SKM-1 (cell line): Measurements from ENCODE around the gene DNAJB12.
"Not testable (repeated sequence)": the region's sequence is repeated elsewhere in the genome, so short reads cannot be mapped to it uniquely, and the experiment has no call there.

ENCODE experiments used
- DNase-seq: peaks from one replicate; lab custom pipeline; 2025; ENCODE audit not compliant: unreplicated experiment; lab: John Stamatoyannopoulos, UW

The DNAJB12 gene

DNA sequence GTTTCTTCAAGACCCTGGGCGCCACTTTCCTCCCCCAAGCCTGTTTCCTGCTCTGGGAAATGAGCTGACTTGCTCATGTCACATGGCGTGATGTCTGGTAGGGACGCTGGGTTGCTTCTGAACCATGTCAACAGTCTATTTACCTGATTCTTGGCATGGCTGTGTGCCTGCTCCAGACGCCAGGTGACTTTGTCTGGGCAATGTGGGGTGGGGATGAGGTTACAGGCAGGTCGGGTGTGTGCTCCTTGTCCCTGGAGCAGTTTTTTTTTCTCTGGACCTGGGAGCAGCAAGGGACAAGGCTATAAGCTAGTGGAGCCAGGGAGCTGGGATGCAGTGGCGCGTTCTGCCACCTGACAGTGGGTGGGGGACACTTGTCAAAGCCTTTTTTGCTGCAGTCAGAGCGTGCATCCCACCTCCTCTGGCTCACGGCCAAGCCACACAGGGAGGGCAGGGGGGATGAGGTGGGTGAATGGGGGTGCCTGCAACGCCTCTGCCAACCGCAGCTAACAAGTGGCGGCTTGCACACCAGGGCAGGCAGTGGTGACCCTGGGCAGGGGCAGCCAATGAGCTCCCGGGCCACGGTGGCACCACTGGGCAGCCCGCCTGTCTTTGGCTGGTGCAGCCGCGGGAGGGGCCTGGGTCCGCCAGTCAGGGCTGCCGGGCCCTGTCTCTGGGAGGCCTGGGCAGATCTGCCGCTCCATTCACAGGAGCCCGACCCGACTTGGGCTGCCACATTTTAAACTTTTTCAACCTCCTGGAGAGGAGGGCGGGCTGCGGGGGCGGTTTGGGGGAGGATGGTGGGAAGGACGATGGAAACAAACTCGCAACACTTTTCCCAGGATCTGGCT lies 22.9 kb downstream of the DNAJB12 start:
- DNase-seq: peak; percentile 34

DNA sequence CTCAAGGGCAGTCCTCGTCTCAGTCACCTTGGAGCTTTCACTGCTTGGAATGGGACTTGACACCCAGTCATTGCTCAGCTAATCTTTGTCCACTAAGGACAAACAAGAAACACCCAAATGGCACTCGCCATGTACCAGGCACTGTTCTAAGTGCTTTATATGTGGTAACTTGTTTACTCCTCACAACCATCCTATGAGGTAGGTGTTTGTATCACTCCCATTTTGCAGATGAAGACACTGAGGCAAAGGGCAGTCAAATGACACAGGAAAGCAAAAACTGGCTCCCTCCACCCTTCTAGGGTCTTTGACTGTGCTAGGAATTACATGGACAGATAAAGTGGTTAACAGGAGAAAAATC lies 24.7 kb downstream of the DNAJB12 start:
- no peak for DNase-seq

DNA sequence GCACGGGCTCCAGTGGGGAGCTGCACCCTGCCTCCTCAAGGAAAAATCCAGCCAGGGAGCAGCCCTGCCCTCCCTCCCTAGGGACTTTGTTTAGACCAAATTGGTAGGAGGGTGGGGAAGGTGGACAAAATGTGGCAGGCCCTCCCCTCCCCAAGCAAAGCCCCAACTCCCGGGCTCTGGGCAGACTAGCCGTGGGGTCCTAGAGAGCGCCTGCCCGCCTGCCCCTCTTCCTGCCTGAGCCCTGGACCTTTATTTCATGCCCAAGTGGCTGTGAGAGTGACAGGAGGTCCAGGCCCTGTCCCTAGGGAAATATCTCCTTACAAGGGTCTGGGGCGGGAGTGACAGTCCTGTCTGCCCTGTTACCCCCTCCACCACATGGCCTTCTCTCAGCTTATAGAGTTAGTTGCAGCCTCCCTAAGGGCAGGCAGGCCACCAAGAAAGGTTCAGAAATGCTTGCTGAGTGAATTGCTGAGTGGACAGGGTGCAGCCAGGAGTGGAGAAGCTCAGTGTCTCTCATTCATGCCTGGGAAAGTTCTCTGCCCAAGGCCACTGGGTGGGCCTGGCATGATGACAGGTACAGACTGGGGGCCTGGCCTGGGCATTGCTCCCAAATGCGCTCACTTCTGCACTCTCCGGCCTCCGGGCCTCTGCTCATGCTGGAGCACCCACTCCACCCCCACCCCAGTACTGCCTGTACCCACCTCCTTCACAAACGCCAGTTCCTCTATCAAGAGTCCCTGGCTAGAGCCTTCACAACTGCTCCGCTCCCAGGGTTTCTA lies 25.2 kb downstream of the DNAJB12 start:
- no peak for DNase-seq

DNA sequence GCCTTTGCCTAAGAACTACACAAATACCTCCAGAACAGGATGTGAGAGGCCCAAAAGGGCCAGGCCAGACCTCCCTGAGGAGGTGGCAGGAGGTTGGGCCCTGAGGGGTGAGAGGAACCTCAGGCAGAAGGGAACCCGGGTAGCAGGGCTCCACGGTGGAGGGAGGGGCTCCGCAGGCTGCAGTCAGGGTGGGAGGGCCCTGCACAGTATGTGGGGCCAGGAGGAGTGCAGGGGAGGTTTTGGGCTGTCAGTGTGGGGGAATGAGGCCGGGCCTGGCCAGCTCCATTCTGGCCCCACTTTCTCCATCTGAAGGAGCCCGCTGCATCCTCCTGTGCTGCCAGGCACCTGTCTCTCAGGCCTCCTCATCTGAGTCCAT lies 25.9 kb downstream of the DNAJB12 start:
- DNase-seq: no peak

DNA sequence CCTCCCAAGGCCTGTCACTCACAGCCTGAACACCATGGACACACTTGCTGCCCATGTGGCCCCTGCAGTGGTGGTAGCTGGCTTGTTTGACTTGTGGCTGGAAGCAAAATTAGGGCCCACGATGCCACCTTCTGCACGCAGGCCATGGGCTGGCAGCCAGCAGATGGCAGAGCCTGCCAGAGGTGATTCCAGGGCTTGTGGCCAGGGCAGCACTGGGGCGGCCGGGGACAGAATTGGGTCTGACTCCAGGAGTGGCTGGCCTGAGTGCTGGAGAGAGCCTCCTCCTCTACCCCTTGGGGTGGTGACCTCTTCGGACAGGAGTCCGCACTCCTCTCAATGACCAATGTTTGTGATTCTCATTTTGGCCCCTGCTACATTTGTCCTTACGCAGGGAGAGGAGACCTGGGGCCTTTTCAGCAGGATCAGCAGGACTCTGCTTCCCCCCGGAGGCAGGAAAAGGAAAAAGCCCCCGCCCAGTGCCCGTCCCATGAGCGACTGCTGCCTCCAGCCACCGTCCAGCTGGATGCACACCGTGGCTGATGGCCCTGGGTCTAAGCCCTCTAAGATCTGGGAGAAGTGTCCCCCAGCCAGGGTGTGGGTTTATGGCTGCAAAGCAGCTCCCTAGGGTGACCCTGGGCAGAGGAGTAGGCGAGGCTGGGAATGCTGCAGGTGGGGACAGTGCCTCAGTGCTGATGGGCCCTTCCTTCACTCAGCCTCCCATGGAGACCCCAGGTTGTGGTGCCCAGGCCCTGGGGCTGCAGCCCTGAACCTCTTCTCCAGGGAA lies 26.5 kb downstream of the DNAJB12 start:
- no peak for DNase-seq

DNA sequence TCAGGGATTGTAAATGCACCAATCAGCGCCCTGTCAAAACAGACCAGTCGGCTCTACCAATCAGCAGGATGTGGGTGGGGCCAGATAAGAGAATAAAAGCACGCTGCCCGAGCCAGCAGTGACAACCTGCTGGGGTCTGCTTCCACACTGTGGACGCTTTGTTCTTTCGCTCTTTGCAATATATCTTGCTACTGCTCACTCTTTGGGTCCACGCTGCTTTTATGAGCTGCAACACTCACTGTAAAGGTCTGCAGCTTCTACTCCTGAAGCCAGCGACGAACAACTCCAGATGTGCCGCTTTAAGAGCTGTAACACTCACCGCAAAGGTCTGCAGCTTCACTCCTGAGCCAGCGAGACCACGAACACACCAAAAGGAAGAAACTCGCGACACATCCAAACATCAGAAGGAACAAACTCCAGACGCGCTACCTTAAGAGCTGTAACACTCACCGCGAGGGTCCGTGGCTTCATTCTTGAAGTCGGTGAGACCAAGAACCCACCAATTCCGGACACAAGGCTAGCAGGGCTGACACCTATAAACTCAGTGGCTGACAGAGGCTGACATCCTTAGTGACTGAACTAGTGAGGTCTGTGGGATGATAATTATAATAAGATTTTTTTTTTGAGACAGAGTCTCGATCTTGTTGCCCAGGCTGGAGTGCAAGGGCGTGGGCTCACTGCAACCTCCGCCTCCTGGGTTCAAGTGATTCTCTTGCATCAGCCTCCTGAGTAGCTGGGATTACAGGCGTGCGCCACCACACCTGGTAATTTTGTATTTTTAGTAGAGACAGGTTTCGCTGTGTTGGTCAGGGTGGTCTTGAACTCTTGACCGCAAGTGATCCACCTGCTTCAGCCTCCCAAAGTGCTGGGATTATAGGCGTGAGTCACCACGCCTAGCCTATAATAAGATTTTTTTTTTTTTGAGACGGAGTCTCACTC lies 27.8 kb downstream of the DNAJB12 start:
- DNase-seq: not testable (repeated sequence)

DNA sequence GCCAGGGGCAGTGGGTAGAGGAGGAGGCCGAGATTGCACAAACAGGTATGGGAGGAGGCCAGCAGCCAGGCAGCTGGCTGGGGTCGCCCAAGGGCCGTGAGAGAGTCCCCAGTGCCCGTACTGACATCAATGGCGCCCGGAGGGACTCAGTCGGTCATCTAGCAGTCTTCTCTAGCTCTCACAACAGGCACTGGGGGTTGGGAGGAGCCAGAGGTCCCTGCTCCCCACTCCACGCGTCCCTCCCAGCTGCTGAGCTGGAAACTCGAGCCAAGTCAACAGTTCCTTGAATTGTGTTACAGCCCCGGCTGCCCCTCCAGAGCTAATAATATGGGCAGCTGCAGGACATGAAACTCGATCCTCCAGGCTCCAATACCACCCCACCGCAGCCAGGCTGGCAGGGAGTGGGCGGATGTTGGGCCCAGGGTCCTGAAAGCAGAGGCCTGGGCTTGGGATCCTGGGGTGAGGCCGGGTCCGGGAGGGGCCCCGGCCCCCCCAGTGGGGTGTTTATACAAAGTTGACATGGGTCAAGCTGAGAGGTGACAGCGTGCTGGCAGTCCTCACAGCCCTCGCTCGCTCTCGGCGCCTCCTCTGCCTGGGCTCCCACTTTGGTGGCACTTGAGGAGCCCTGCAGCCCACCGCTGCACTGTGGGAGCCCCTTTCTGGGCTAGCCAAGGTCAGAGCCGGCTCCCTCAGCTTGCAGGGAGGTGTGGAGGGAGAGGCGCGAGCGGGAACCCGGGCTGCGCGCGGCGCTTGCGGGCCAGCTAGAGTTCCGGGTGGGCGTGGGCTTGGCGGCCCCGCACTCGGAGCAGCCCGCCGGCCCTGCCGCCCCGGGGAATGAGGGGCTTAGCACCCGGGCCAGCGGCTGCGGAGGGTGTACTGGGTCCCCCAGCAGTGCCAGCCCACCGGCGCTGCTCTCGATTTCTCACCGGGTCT lies 29.2 kb downstream of the DNAJB12 start:
- not testable (repeated sequence) for DNase-seq

DNA sequence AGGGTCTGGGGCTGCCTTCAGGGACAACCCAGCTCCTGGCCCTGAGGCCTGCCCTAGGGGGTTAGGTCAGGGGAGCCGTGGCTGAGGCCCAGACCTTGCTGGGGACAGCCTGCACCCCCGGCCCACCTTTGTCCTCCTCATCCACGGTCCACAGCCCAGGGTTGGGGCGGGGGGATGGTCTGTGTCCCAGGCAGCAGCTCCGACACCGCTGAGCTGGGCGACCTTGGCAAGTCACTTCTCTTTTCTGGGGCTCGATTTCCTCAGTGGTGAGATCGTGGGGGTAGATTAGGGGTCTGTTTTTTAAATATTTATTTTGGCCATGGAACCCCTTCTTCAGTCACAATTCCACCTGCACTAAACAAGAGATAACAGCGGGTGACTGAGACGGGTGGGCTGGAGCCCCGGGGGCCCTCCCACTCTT lies 30.9 kb downstream of the DNAJB12 start:
- DNase-seq: peak; percentile 39

DNA sequence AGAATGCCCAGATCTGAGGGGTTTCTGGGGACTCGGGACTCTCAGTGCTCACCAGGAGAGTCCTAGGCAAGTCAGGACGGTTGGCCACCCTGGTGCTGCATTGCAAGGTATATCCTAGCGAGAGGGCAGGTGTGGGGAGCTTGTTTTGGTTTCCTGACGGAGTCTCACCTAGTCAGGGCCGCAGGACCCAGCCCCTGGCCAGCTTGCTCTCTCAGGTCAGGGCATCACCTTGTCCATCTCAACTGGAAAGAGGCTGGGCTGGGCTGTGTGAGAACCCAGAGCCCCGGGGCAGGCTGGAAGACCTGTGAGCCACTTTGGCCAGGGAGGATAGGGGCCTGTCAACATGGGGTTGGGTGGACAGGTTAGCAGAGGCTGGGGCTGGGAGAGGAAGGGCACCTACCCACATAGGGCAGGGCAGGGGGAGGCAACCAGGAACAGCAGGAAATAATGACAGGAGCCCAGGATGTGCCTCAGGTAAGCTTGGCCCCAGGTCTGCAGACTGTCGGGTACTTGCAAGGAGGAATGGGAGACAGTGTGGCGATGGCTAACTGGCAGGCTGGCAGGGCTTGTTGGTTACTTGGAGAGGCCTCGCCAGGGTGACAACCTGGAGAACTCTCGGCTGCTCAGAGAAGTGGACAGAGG lies 31.5 kb downstream of the DNAJB12 start:
- no peak for DNase-seq

DNA sequence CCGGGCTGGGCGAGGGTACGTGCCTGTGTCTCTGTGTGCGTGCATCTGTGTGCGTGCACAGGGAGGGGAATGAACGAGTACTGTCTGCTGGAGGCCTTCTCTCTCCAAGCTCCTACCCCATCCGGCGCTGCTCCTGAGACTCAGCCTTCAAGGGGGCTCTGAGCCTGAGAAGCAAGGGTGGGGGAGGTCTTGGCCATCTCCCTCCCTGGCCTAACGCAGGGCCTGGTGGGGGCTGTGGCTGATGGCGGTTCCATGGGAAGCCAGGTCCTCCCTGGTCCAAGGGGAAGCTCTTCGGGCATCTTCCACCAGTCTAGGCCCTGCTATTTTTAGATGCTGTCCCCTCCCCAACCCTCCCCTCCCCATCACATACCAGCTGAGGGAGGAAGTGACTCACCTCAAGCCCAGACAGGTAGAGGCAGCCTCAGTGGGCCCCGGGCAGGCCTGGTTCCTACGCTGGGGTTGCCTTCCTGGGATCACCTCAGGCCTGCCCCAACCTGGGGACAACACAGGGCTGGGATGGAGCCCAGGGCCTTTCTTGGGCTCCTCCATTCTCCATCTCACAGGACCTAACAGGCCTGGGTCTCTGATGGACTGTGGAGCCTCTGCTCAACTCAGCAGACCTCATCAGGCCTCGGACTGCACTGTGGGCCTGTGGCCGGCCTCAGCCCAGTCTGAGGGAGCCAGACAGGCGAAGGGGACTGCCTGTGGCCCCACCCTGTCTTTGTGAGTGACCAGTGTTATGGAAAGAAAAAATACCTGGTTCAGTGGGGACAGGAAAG lies 32.2 kb downstream of the DNAJB12 start:
- DNase-seq: no peak

DNA sequence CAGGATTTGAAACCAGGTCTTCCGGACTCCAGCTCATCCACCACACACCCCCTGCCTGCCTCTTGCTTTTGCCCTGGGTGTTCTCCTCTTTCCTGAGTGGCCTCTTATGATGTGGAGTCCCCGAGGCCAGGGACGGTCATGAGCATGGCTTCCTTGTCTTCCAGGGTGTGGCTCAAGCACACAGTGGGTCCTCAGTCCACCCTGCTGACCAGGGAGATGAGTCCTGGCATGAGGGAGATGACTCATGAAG lies 32.8 kb downstream of the DNAJB12 start:
- no peak for DNase-seq

DNA sequence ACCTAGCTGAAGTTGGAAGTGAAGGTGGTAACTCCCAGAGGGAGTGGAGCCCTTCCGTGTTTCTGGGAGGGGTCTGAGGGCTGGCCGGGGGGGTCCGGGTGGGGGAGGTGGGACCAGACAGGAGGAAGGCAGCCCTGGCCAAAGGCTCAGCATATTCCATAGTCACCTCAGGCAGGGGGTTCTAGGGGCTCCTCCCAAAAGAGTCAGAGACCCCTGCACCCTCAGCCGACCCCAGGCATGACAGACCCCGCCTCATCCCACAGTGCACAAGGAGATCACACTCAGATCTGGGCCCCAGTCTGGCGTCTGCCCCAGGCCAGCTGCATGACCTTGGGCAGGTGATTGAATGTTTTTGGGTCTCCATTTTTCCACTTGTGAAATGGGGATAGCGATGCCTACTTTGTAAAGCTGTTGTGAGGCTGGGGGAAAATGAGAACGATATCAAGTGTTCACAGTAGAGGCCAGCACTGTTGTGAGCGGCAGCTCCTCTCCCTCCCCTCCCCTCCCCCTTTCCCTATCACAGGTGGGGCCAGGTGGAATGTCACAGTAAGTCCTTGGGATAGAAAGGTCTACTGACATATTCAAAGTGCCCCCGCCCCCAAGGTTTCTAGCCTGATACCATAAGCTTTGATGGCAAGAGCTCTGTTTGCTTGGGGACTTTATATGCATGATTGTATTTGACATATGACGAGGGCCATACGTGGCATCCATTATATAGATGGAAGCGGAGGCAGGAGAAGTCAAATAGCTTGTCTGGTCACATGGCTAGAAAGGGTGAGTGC lies 33.3 kb downstream of the DNAJB12 start:
- DNase-seq: no peak

DNA sequence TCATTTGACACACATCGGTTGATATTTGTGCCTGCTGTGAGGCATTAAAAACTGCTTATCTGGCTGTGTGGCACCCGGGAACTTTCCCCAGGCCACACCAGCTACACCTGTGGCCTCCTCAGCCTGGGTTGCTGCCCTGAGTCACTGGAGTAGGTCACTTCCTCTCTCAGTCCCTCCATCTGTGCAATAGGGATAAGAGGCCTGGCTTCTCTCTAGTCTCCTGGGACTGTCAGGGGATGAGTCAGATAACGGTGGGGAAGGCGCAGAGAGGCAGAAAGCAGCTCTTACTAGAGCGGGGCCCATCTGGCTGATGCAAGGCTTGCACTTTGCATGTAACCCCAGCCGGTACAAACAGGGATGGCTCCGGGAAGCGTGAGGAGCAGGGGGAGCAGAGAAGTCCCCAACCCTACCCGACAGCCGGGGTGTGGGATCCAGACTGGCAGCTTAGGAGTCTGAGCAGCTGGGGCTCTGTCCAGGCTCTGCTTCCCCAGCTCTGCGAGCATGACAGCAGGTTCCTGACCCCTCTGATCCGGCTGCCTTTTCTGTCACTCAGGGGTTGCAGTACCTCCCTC lies 34.0 kb downstream of the DNAJB12 start:
- DNase-seq: peak; percentile 94

DNA sequence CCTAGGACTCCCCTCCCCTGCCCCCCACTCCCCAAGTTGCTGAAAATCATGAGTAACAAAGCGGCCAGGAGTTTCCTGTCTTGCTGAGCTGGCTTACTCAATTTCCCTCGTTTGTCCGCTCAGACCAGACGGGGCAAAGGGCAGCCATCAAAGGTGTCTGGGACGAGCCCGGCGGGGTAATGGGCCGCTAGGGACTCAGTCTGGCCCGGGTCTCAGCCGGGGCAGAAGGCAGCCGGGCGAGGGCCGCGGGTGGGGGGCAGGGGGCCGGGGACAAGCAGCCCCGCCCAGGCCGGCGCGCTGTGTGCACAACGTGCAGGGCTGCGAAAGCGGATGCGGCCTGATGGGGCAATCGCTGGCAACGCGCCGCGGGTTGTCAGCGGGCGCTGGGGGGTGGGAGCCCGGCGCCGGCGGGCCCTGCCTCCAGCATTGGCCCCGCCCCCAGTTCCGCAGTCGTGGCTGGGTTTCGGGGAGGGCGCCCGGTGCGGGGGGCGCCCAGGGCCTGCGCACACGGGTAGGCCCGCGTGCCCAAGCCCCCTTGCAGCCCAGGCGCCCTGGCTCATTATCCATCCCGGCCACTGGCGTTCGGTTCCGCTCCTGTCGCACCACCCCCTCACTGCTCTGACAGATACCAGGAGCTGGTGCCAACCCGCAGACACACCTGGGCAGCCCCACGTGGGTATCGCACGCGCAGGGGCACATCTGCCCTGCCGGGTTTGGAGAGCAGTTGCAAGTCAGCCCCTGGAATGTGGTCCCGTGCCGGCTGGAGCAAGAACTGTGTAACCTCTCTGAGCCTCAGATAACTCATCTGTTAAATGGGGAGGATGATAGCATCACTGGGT lies 35.1 kb downstream of the DNAJB12 start:
- peak; percentile 80 for DNase-seq

DNA sequence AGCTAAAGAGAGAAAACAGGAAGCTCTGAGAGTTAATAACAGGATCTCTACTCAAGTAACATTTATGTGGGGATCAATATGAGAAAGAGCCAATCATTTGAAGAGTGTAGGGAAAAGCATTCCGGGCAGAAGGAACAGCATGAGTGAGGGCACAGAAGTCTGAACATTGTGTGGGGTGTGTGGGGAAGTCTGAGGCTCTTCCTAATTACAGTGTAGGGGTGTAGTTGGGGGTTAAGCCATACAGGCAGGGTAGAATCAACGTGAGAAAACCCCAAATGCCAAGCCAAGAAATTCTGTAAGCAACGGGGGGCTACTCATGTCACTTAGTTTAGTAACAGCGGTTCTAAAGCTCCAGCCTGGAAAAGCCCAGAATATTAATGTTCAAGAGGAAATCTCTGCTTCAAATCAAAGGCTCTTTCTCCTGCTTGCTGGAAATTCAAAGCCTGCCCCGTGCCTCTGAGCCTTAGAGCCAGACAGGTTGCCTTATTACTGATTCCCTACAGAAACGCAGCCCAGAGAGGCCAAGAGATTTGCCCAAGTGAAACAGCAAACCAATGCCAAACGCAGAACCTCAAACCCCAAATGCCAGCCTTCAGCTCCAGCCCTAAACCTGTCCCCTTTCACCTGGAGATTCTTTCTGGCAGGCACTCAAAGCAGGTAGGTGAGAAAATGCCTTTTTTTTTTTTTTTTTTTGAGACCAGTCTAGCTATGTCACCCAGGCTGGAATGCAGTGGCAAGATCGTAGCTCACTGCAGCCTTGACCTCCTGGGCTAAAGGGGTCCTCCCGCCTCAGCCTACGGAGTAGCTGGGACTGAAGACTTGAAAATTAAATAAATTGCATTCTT lies 36.1 kb downstream of the DNAJB12 start:
- DNase-seq: no peak
